HG02840 (cell line): ENCODE data around the gene GOLPH3L.
"Not testable (repeated sequence)": the region's sequence is repeated elsewhere in the genome, so short reads cannot be mapped to it uniquely, and the experiment has no call there.

ENCODE experiments used
- ATAC-seq: cut with Tn5 transposase; IDR thresholded peaks from one replicate; pipeline ENCODE4 v1.9.1; 2021; ENCODE audit warnings: mild to moderate bottlenecking, moderate library complexity, moderate number of reproducible peaks; ENCODE audit not compliant: unreplicated experiment, low FRiP score

GOLPH3L gene

DNA sequence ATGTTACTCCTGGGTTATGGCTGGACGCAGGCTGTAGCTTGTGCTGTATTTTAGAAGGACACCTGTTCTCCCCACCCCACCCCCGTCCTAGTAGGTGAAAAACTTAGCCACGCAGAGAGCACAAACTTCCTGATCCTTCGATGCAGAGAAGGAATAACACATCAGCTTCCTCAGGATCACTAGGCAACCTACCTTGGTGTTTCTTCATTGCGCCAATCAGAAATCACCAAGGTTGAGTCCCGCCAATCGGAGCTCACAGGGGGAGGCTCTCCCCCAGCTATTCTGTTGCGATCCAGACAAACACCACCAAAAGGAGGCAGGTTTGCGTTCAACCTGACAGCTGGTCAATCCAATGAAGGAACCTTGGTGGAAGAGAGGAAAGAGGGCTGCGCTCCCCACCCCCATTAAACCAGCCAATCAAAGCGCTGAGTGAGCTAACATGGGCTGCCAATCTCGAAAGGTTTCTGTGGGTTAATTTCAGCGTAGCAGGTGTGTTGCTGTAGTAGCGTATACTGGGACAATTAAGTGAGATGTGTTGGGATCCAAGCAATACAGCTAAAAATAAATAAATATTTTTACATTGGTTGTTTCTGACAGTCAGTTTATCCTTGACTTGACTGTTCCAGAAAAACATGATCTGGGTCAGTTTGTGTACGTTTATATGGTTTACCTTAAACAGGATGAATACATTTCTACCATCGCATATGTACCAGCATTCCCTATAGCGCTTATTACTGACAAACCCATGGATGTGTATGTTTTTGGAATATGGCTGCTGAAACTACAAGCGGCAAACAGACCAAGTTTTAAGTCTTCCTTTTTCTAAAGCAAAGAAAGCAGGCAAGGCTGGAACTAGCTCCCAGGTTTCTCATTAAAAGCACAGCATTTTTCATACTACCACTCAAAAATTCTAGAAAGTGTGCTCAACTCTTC, at the start of gene GOLPH3L:
GOLPH3L (minus strand) TSS at position 160 of the 933 bp plus-strand sequence. CDS start 2,316 bp downstream, outside the sequence.
- ATAC-seq: peak; percentile 96

GRCh38 chr1:150730130-150730721, 33.3 kb upstream of the GOLPH3L start:
- no peak for ATAC-seq

GRCh38 chr1:150724336-150724735, 27.4 kb upstream of the GOLPH3L start:
- ATAC-seq: no peak

GRCh38 chr1:150720703-150721102, 23.7 kb upstream of the GOLPH3L start, which contains the start of gene HORMAD1:
Gene HORMAD1 (minus strand): TSS chr1:150720895. CDS start chr1:150719505, 1,390 bp downstream.
- no peak for ATAC-seq

GRCh38 chr1:150720098-150720497, 23.1 kb upstream of the GOLPH3L start:
- ATAC-seq: no peak

DNA sequence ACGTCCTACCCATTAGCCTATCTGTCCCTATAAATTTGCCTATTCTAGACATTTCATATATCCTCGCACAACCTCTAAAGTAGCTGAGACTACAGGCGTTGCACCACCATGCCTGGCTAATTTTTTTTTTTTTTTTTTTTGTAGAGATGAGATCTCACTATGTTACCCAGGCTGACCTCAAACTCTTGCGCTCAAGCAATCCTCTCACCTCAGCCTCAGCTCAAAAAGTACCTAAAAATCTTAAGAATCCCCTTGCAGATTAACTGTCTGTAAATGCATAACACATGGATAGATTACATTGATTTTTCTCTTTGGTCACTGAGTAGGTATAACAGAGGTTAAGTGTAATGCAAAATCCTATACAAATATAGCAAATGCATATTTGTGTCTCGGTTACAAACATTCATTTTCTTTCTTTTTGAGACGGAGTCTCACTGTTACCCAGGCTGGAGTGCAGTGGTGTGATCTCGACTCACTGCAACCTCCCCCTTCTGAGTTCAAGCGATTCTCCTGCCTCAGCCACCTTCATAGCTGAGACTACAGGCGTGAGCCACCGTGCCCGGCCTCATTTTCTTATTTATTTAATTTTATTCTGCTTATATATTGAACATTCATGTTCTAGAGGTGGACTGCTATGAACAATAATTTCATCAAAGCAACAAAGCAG, 21.4 kb upstream of the GOLPH3L start:
- no peak for ATAC-seq

GRCh38 chr1:150709031-150709430, 12.1 kb upstream of the GOLPH3L start:
- ATAC-seq: not testable (repeated sequence)

DNA sequence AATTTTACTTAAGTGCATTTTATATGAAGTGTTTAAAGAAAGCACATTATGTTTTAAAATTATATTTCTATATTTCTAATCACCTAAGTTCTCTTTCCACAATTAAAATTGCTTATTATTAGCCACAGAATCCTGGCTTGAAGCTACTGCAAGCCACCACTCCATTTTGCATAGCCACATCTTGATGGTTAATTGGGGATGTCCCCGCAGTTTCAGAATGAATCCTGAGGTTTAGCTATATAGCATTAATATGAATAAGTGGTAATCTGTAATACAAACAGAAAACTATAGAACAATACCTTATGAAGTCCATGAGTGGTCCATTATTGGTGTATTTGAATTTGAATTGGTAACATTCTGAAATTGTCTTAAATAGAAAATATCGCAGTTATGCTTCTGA, 11.6 kb upstream of the GOLPH3L start:
- no peak for ATAC-seq

DNA sequence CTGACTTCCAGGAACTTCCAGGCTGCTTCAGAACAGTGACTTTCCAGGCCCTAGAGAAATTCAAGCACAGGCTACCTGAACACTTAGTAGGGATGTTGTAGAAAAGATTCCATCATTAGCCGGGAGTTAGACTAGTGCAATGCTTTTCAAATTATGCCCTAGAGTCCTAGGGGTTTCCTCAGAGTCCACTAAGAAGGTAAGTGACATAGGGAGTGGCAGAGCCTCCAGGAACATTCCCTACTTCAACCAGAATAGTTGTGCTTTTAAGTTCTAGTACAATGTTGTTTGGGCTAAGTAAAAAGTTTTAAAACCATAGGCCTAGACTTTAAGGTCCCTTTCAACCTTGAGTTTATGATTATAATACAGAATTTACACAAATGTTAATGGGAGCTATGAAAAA, 9.1 kb upstream of the GOLPH3L start:
- no peak for ATAC-seq

- no peak for ATAC-seq
These were observed 6.5 kb upstream of the GOLPH3L start for GRCh38 chr1:150703427-150703826.

DNA sequence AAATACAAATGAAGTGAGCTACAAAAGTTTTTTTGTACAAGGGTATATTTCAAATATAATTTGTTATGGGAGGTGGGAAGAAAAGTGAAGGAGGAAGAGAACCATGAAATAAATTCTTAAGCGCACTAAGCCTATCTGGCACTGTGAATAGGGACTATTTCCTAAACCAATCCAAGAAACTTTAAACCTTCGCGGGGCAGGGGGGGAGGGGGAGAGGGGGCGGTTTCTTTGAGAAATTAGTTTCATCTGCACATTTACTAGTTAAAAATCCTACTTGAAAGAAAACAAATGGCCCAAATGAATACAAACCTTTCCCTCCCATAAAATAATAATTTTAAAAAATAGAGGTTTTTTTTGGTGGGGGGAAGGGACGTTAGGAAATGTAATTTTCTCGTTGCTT, 364 bp downstream of the GOLPH3L start:
- no peak for ATAC-seq

DNA sequence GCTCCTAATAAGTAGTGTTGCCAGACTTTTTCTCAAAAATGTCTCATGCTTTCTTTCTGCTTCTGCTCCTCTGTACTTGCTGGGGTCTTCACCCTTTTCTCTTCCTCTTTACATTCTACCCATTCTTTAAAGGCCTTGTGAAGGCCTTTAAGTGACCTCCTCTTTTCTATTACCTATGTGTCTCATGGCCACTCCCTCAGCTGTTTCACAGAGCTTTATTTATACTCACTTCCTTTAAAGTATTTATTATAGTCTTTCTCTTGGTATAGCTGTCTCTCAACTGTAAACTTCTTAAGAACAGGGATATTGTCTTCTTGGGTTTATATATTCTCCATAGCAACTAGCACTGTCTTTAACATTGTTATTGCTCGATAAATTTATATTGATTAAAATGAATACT, 792 bp downstream of the GOLPH3L start:
- ATAC-seq: no peak

DNA sequence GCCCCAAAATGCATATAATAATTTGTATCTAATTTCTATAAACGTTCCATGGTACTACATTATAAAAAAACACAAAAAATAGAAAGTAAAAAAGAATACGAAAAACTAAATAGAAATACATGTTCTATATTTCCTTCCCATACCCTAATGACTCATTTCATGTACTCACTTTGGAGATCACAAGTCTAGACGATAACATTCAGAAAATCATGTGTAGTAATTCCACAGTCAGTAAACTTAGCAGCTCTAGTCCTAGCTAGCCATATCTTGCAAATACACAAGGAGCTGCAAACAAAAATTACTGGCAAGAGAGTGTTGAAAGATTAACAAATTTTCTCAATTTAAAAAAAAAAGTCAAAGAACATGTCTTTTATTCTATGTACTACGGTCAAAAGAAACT, 1.4 kb downstream of the GOLPH3L start:
- no peak for ATAC-seq

- no peak for ATAC-seq
These were observed 4.2 kb downstream of the GOLPH3L start for GRCh38 chr1:150692720-150693119.

GRCh38 chr1:150688763-150689162, 8.2 kb downstream of the GOLPH3L start:
- ATAC-seq: no peak

DNA sequence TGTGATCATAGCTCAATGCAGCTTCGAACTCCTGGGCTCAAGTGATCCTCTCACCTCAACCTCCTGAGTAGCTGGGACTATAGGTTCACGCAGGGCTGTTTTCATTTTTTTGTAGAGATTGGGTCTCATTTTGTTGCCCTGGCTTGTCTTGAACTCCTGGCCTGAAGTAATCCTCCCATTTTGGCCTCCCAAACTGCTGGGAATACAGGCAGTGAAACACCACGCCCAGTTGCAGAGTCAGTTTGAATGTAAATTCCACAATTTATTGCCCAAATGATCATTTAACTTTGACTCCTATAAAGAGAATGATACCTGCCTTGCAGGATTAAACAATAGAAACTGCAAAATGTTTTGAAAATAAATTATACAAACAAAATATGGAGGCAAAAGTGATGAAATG, 10.7 kb downstream of the GOLPH3L start:
- no peak for ATAC-seq

GRCh38 chr1:150683914-150684313, 13.0 kb downstream of the GOLPH3L start:
- no peak for ATAC-seq

DNA sequence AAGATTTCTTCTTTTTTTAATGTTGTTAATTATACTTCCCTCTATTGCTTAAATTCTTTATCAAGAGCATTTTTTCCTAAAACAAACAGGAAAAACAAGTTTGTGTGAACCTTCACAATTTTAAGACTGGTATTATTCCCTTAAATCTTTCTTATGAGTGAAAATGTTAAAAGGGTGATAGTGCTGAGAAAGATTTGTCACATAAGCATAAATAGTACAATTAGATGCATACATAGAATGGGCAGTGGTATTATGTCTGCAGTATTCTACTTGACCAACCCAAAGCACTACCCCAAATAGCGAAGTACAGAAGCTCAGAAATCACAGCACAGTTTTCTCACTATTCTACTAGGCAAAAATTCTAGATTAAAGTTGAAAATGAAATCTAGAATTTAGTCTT, 18.0 kb downstream of the GOLPH3L start:
- ATAC-seq: no peak

DNA sequence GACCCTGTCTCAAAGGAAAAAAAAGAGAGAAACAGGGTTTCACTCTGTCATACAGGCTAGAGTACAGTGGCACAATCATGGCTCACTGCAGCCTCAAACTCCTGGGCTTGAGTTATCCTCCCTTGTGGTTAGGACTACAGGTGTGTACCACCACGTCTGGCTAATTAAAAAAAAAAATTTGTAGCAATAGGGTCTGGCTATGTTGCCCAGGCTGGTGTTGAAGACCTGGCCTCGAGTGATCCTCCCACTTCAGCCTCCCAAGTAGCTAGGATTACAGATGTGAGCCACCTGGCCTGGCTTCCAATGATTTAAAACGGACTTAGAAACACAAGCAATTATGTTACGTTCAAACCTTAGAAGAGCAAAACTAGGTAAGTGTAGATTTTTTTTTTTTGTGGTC, 22.1 kb downstream of the GOLPH3L start:
- ATAC-seq: no peak

DNA sequence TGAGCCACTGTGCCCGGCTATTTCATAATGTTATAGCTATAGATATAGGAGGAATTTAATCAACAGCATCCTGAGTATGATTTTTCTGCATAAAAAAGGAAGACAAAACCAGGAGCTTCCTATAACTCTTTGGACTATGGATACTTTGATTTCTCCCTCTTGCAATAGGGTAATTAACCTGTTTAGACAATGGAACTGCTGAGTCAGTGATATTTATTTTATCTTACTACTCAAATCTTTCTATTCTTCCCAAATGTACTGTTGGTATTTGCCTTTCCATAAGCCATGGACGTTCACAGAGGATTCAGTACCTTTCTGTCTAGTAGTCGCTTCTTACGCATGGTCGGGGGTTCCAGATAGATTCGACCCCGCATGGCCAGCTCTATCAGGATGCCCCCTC, 33.6 kb downstream of the GOLPH3L start:
- ATAC-seq: no peak

DNA sequence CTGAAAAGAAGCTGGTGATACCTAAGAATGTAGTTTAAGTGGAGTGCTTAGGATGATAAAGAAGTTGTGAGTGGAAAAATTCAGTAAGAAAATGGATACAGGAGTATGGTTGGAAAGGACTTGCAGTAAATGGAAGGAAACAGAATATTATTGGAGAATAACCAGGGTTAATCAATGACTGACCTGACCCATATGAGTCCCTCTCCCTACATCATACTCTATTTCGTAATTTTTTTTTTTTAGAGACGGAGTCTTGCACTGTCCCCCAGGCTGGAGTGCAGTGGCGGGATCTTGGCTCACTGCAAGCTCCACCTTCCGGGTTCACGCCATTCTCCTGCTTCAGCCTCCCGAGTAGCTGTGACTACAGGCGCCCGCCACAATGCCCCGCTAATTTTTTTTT, 34.1 kb downstream of the GOLPH3L start:
- no peak for ATAC-seq
